NAMALWA (cell line): Measurements from ENCODE around the gene RNF167.
A peak's percentile ranks its signal among the peaks of the same experiment; 100 is the strongest.

Source experiments
- DNase-seq: peaks from one replicate; pipeline ENCODE4 v3.0.0-alpha.2; 2015; ENCODE audit warnings: low spot score

Gene RNF167

DNA sequence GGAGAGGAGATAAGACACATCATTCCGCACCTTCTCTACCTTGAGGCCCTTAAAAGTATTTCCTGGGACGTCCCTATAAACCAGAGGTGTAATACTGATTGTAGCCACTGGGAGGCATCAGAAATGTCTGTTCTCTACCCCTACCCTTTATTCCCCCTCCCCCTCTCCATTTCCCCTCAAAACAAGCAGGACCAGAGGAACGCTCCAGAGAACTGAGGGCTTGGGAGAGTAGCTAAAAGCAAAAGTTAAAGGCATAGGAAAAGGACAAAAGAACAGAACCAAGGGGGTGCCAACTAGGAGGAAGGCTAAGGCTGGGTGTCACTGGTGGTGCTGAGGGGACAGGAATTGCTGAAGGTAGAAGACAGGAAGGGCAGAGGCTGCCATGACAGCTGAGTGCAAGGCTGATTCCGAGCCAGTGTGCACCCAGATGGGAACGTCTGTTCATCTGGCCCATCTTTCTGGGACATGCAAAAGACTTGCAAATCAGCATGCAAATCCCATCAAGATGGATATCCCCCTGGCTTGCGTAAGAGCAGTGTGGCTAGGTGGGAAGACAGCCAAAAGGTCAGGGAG, 40.7 kb downstream of the RNF167 start:
- DNase-seq, result peak; percentile 69

DNA sequence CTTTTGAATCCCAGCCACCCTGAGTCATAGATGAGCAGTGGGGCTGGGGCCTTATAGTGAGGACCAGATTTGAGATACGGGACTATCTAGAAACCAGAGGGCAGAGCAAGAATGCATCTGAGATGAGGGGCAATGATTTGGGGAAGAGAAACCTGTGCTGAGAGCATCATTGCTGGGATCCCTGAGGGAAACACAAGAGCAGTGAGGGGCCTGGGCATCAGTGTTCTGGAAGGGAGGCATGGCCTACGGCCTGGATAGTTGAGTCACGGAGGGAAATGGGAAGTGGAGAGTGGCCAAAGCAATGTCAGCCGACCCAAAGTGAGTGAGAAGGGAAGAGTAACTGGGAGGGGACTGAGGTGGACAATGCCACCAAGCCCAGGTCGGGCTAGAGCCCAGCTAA, 42.2 kb downstream of the RNF167 start:
- no peak for DNase-seq

DNA sequence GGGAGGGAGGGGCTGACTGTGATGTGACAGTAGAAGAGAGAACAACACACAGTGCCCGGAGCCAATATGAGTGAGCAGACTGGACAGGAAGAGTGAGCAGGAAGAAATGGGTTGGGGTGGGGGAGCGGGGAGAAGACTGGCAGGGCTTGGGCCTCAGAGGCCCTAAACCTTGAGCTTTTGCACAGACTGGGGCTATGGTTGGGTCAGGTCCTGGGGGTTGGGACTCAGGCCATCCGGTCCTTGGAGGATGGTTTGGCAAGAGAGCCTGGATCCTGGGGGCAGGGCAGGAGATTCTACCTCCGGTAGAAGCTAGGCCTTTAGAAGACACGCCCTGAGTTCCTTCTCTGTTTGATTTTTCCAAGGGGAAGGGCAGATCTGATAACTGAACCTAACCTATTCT, 46.3 kb downstream of the RNF167 start:
- no peak for DNase-seq

DNA sequence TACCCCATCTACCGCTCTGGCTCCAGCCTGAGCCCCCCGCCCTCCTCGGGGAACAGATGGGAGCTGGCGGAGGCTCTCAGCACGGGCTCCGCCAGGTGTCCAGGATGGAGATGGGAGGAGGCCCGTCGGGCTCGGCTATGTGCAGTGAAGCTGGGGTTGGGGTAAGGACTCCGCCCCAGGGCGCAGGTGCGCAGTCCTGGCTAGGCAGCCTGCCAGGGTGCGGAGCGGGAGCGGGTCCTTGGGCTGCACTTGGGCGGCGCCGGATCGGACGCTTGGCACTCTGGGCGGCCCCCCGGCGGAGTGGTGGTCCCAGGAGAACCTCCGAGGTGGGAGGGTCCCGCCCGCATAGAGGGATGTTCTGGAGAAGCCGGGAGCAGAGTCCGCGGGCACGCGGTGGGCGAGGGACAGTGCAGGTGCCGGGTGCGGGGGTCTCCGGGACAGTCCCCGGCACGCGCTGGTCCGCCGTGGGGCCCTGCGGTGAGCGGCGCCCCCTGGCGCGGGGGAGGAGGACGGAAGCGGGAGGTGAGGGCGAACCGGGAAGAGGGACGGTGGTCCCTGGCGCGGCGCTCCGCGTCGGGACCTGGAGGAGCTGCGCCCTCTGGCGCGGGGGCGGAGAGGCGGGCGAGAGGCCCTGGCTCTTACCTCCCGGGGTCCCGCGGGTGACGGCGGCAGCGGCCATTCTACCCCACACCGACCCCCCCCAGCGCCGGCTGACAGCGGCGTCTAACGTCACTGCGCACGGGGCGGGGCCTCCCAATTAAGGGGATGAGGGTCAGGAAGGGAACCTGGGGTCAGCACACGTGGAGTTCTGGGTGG, 47.1 kb downstream of the RNF167 start, which contains the start of gene CAMTA2:
TSS of gene CAMTA2 (minus strand) at position 725 of the 816 bp plus-strand sequence. CDS start 1,453 bp downstream, outside the sequence.
- peak; percentile 62 for DNase-seq

DNA sequence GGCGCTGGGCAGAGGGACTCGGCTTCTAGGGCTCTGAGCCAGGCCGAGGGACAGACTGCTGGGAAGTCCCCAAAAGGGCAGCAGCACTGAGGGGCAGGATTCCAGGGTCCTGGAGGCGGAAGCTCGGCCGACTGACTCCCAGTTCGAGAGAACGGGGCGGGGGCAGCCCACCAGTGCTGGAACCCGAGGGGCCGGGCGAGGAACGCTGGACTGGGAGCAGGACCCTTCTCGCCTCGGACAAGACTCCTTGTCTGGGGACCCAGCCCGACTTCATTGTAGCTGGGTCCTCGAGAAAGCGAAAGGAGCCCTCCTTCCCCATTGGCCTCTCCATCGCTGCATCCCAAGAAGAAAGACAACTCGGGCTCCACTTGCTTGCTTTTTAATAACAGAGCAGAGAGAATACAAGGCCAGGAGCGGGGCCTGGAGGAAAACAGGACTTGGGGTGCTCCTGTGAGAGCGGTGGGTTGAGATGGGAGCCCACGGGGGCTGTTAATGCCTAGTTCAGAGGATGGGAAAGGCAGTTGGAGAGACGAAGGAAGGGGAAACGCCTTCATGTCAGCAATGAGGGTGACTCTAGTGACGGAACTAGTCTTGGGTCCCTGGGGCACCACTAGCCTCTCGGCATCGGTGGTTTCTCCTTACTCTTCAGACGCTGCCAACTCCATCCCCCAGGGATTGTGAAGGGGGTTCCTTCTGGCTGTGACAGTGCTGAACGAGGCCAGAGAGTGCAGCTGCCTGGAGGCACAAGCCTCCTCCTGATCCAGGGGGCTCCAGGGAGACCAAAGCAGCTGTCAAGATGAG, 47.9 kb downstream of the RNF167 start:
- no peak for DNase-seq

DNA sequence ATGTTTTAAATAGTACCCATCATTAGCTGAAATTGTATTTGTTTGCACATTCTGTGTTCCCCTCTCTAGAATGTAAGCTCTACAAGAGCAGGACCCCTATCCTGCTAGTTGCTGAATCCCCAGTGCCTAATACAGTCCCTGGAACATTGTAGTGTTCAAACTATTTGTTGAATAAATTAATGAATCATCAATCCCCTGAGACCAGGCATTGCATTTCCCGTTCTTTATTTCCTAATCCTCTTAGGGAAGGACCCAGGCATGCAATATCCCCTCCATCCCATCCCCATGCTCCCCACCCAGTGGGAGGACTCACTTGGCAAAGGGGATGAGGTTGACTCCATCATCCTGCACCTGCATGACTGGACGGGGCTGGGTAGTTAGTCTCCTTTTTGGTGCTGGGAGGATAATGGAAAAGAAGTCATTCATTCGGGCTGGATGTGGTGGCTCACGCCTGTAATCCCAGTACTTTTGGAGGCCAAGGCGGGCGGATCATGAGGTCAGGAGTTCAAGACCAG, 54.1 kb downstream of the RNF167 start:
- no peak for DNase-seq
